ENCODE results near the gene SH3PXD2B.
"Not testable (repeated sequence)": the region's sequence is repeated elsewhere in the genome, so short reads cannot be mapped to it uniquely, and the experiment has no call there.

DNA sequence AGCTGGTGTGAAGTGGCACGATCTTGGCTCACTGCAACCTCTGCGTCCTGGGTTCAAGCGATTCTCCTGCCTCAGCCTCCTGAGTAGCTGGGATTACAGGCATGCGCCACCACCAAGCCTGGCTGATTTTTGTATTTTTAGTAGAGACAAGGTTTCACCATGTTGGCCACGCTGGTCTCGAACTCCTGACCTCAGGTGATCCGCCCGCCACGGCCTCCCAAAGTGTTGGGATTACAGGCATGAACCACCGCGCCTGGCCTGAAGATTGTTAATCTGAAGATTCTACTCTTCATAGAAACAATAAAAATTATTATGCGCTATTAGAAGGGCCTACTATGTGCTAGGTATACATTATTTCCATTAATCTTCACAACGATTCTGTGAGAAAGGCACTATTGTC lies 127.4 kb downstream of the SH3PXD2B start:
- TF ChIP-seq CTCF, POLR2A (IDR thresholded peaks at IDR 0.05): not testable (repeated sequence)
